Measurements from ENCODE around the gene MPV17. TPM values are rescaled to one million over a fixed set of nuclear protein-coding genes. Genes with fewer than 3 reads are reported as not detected.

Gene MPV17
- total and polyA plus RNA-seq, 2 of the 13 experiments (the other 11 are each of a cell fraction or from before 2014, with no cell fraction given): 48.9 to 129 TPM

GRCh38 chr2:27281855-27282559 lies 40.9 kb downstream of the MPV17 start, which contains the start of gene TRIM54:
TRIM54 (plus strand) TSS chr2:27282429; CDS start chr2:27282732, 303 bp downstream.
- in situ Hi-C loops (cut with HindIII; ENCODE audit: extremely low pct_ligation_motif_present, low pct_unique_long_range_greater_than_20kb): loop anchor here (5.0 to 10.0 kb wide), 2 partner anchors 185 to 317 kb away; no protein-coding TSS in a partner anchor
- no TSS peak for BruUV-seq (replicated peaks)
- CTCF ChIA-PET (ENCODE audit: low intra/inter-chr PET ratio, low total read pairs): no interaction called here
- Histone ChIP-seq H3K4me2 (ENCODE audit: low read depth, low read length) (peak within 1 kb of the TSS; percentile 49), H3K36me3 (replicated peaks in 1 of 2; ENCODE audit: control insufficient read depth in 1 of 2, insufficient read depth in 2 of 2, low read length in 2 of 2) (no peaks in the 10 kb centered on the region), H3K4me1 (ENCODE audit: insufficient read depth, low read length) (peaks cover 41% of the 10 kb centered on the region), H2AFZ (ENCODE audit: low read length) (peak within 1 kb of the TSS; percentile 22), H3K79me2 (ENCODE audit: insufficient read depth, low read length) (no peaks in the 10 kb centered on the region), H3K9ac (ENCODE audit: insufficient read depth, low read depth, low read length) (peak within 1 kb of the TSS; percentile 36; the same call in 1 of the 2 replicates), H3K9me3 (ENCODE audit: low read length) (no peaks in the 10 kb centered on the region), H3K27me3 (ENCODE audit: control insufficient read depth in 1 of 2, insufficient read depth in 2 of 2, low read length in 2 of 2) (peaks cover 0 to 18% of the 10 kb centered on the region in 2 experiments; a peak in 4 of 5 replicates), H4K20me1 (ENCODE audit: insufficient read depth, low read length) (no peaks in the 10 kb centered on the region), H3K4me3 (replicated peaks in 1 of 3; ENCODE audit: insufficient read depth in 1 of 3, low read depth in 2 of 3, low read length in 3 of 3) (peak within 1 kb of the TSS in 1 of 3 experiments; percentile 26; a peak in 2 of 6 replicates), H3K27ac (ENCODE audit: extremely low read length, insufficient read depth, low read length) (no peak within 1 kb of the TSS)
- ATAC-seq (peak; percentile 60), DNase-seq (ENCODE audit: low spot score) (no peak), FAIRE-seq (no peak)
- intact Hi-C loops (cut with micrococcal nuclease; ENCODE audit: unreplicated experiment): loop anchor here (2.0 kb wide), 1 partner anchor 17 kb away; no protein-coding TSS in a partner anchor
- 49% methylated on average over 5 of the region's 5 CpGs for WGBS (ENCODE audit: low lambda C conversion rate)
- TF ChIP-seq NR2F6 (IDR thresholded peaks at IDR 0.05) (no peak), NR2F6 (CRISPR knock-in tag; IDR thresholded peaks at IDR 0.05) (no peak), REPIN1 (CRISPR knock-in tag; IDR thresholded peaks at IDR 0.05; ENCODE audit: borderline replicate concordance, low read depth) (no peak), ZNF225 (CRISPR knock-in tag; IDR thresholded peaks at IDR 0.05) (no peak), REL (CRISPR knock-in tag; conservative IDR thresholded peaks at IDR 0.05) (no peak), POLR2A (IDR thresholded peaks at IDR 0.05; ENCODE audit: insufficient read depth in 1 of 2, low read depth in 2 of 2, low read length in 2 of 2) (no peak), NFE2 (CRISPR knock-in tag; IDR thresholded peaks at IDR 0.05) (no peak), ARHGAP35 (CRISPR knock-in tag; IDR thresholded peaks at IDR 0.05; ENCODE audit: borderline replicate concordance) (no peak)
- POLR2A ChIA-PET: interaction anchor here (1.3 to 1.6 kb wide), 4 partner anchors 15 to 188 kb away, joined by 3 to 4 read pairs (median 3); partner anchors contain the start of gene MPV17

GRCh38 chr2:27281442-27281841 lies 41.5 kb downstream of the MPV17 start:
- in situ Hi-C loops (cut with HindIII; ENCODE audit: extremely low pct_ligation_motif_present, low pct_unique_long_range_greater_than_20kb): loop anchor here (5.0 to 10.0 kb wide), 2 partner anchors 184 to 317 kb away; no protein-coding TSS in a partner anchor
- FAIRE-seq: no peak
- TF ChIP-seq ZNF362 (CRISPR knock-in tag; IDR thresholded peaks at IDR 0.05; ENCODE audit: borderline replicate concordance): no peak
- no peak for TF ChIP-seq ZNF747 (CRISPR knock-in tag; IDR thresholded peaks at IDR 0.05; ENCODE audit: borderline replicate concordance)
- no peak for TF ChIP-seq ZBTB42 (CRISPR knock-in tag; IDR thresholded peaks at IDR 0.05)
- no peak for TF ChIP-seq KMT2A (CRISPR knock-in tag; IDR thresholded peaks at IDR 0.05)
- no peak for TF ChIP-seq ZMYM2 (CRISPR knock-in tag; IDR thresholded peaks at IDR 0.05)
- TF ChIP-seq ZKSCAN8 (CRISPR knock-in tag; IDR thresholded peaks at IDR 0.05; ENCODE audit: borderline replicate concordance): no peak
- TF ChIP-seq CTCF (CRISPR knock-in tag; IDR thresholded peaks at IDR 0.05): no peak
- no peak for TF ChIP-seq NFYB (CRISPR knock-in tag; IDR thresholded peaks at IDR 0.05)
- no peak for TF ChIP-seq ATF1 (CRISPR knock-in tag; IDR thresholded peaks at IDR 0.05)

More at GRCh38 chr2:27281442-27281841, 41.5 kb downstream of the MPV17 start:
- CTCF ChIA-PET (ENCODE audit: low intra/inter-chr PET ratio, low total read pairs): no interaction called here
- Histone ChIP-seq H3K9me3 (ENCODE audit: low read length) (no peaks in the 10 kb centered on the region), H4K20me1 (ENCODE audit: insufficient read depth, low read length) (no peaks in the 10 kb centered on the region), H3K27ac (ENCODE audit: extremely low read length, insufficient read depth, low read length) (no peak overlapping the region), H3K4me1 (ENCODE audit: insufficient read depth, low read length) (peaks cover 36% of the 10 kb centered on the region), H3K79me2 (ENCODE audit: insufficient read depth, low read length) (no peaks in the 10 kb centered on the region), H3K36me3 (replicated peaks in 1 of 2; ENCODE audit: control insufficient read depth in 1 of 2, insufficient read depth in 2 of 2, low read length in 2 of 2) (no peaks in the 10 kb centered on the region), H3K27me3 (ENCODE audit: control insufficient read depth in 1 of 2, insufficient read depth in 2 of 2, low read length in 2 of 2) (peaks cover 0 to 21% of the 10 kb centered on the region in 2 experiments; a peak in 4 of 5 replicates), H3K9ac (ENCODE audit: insufficient read depth, low read depth, low read length) (no peak overlapping the region), H3K4me3 (replicated peaks in 1 of 3; ENCODE audit: insufficient read depth in 1 of 3, low read depth in 2 of 3, low read length in 3 of 3) (no peak overlapping the region), H2AFZ (ENCODE audit: low read length) (no peak overlapping the region), H3K4me2 (ENCODE audit: low read depth, low read length) (no peak overlapping the region)
- WGBS (ENCODE audit: low lambda C conversion rate): 42% methylated on average over 3 of the region's 3 CpGs
- DNase-seq (ENCODE audit: low spot score): no peak
- no peak for ATAC-seq
- intact Hi-C loops (cut with micrococcal nuclease; ENCODE audit: unreplicated experiment): loop anchor here (2.0 kb wide), 1 partner anchor 17 kb away; no protein-coding TSS in a partner anchor
- BruUV-seq (replicated peaks): no TSS peak
- POLR2A ChIA-PET: interaction anchor here (1.3 to 1.6 kb wide), 3 partner anchors 16 to 187 kb away, joined by 3 read pairs; partner anchors contain the start of gene MPV17

All from HepG2 (cell line).